Mesodermal cell (in vitro differentiated cells): Measurements from ENCODE around the gene CHMP1A.
"Not testable (repeated sequence)": the region's sequence is repeated elsewhere in the genome, so short reads cannot be mapped to it uniquely, and the experiment has no call there.

Experiments used
- H3K27ac ChIP-seq: 2 replicates; pipeline ENCODE4 v1.7.0; 2013; ENCODE audit warnings: mild to moderate bottlenecking, low read depth, low read length, moderate library complexity; ENCODE audit not compliant: severe bottlenecking
- H3K36me3 ChIP-seq: 2 replicates; pipeline ENCODE4 v1.7.1; 2013; ENCODE audit warnings: mild to moderate bottlenecking, low read length, moderate library complexity; ENCODE audit not compliant: control insufficient read depth, insufficient read depth
- H3K4me1 ChIP-seq: one replicate; pipeline ENCODE4 v1.7.1; 2013; ENCODE audit warnings: mild to moderate bottlenecking, low read length; ENCODE audit not compliant: insufficient read depth, control insufficient read depth, poor library complexity, severe bottlenecking
- H3K4me3 ChIP-seq: 2 replicates; pipeline ENCODE4 v1.7.0; 2013; ENCODE audit warnings: low read length, control low read depth, mild to moderate bottlenecking; ENCODE audit not compliant: insufficient read depth, poor library complexity, severe bottlenecking; ENCODE audit errors: extremely low read depth
- H3K9me3 ChIP-seq: 2 replicates; pipeline ENCODE4 v1.7.1; 2013; ENCODE audit warnings: mild to moderate bottlenecking, low read length, moderate library complexity; ENCODE audit not compliant: control insufficient read depth
- WGBS, 2 experiments: methylation state at CpG; one replicate each; pipeline ENCODE4 v1.1.5; 2013; ENCODE audit warnings: missing lambda C conversion rate in 2 of 2; ENCODE audit not compliant: insufficient coverage in 2 of 2; 5-methylcytosine and 5-hydroxymethylcytosine counted together

Gene CHMP1A

DNA sequence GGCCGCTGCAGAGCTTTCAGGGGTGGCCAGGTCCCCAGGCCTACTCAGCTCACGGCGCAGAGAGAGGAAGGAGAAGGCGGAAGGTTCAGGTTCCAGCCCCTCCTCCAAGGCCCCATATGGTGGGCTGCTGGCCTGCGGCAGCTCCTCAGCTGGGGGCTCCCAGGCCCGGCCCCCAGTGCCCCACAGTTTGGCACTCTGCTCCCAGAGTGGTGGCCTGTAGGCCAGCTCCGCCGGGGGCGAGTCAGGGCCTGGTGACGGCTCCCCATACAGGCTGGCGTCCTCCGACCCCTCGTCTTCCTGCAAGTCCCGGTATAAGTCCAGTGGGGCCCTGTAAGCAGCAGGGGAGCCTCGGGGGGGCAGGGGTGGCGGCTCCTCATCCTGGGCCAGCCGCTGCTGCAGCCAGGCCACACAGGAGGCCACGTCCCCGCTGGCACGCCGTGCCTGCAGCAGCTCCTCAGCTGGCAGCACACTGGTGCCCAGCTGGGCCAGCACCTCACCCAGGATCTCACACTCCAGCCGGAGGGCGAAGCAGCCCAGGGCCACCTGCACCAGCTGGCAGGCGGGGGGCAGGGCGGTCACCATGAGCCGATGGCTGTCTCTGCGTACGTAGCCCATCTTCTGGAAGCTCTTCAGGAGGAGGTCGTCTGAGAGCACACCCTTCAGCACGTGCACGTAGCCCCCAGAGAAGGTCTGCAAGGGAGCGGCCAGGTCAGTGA, 40.3 kb upstream of the CHMP1A start:
- H3K27ac ChIP-seq = no peak overlapping the region
- H3K36me3 ChIP-seq = peaks cover 51% of the 10 kb centered on the region
- WGBS, 2 experiments = 94 to 95% methylated on average over 29 to 32 of the region's 32 CpGs
- no peak overlapping the region for H3K4me3 ChIP-seq
- no peaks in the 10 kb centered on the region for H3K9me3 ChIP-seq
- peaks cover 9% of the 10 kb centered on the region for H3K4me1 ChIP-seq

DNA sequence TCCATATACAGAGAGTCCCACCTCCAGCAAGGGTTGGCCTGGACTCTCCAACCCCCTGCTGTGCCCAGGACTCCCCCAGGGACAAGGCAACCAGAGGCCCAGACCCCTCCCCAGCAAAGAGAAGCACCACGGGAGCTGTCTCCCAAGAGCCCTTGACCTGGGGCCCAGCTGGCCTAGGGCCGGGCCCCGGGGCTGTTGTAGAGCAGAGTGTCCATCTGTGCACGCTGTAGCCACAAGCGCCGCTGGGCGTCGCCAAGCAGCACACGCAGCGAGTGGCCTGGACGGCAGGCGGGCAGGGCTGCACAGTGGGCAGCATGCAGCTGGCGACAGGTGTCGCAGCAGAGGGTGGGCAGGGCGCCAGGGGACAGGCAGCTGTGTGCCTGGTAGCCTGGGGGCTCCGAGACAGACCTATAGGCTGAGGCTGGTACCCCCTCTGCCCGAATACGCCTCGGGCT, 39.7 kb upstream of the CHMP1A start:
- peaks cover 8% of the 10 kb centered on the region for H3K4me1 ChIP-seq
- 95 to 99% methylated on average over 19 of the region's 19 CpGs for WGBS, 2 experiments
- H3K27ac ChIP-seq = no peak overlapping the region
- H3K36me3 ChIP-seq = peaks cover 57% of the 10 kb centered on the region
- H3K4me3 ChIP-seq = no peak overlapping the region
- no peaks in the 10 kb centered on the region for H3K9me3 ChIP-seq

DNA sequence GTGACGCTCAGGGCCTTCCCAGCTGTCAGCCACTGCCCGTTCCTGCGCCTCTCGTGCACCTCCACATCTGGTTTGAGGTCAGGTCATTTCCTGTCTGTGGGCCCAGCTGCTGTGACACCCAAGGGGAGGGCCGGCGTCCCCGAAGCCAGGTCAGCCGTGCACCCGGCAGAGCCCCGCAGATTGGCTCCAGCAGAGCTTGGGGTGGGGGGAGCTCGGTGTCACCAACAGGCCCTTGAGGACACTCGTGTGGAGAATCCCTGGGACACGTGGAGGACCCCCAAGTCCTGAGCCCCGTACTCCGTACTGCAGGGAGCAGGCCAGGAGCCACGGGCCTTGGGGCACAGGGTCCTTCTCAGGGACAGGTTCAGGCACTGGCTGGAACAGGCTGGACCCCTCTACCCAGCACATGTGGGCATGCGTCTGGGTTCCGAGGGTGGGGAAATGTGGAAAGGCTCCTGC, 39.2 kb upstream of the CHMP1A start:
- H3K9me3 ChIP-seq = no peaks in the 10 kb centered on the region
- H3K4me1 ChIP-seq = peaks cover 6% of the 10 kb centered on the region
- H3K4me3 ChIP-seq = no peak overlapping the region
- peaks cover 62% of the 10 kb centered on the region for H3K36me3 ChIP-seq
- H3K27ac ChIP-seq = no peak overlapping the region
- WGBS, 2 experiments = 92 to 93% methylated on average over 9 to 13 of the region's 18 CpGs

DNA sequence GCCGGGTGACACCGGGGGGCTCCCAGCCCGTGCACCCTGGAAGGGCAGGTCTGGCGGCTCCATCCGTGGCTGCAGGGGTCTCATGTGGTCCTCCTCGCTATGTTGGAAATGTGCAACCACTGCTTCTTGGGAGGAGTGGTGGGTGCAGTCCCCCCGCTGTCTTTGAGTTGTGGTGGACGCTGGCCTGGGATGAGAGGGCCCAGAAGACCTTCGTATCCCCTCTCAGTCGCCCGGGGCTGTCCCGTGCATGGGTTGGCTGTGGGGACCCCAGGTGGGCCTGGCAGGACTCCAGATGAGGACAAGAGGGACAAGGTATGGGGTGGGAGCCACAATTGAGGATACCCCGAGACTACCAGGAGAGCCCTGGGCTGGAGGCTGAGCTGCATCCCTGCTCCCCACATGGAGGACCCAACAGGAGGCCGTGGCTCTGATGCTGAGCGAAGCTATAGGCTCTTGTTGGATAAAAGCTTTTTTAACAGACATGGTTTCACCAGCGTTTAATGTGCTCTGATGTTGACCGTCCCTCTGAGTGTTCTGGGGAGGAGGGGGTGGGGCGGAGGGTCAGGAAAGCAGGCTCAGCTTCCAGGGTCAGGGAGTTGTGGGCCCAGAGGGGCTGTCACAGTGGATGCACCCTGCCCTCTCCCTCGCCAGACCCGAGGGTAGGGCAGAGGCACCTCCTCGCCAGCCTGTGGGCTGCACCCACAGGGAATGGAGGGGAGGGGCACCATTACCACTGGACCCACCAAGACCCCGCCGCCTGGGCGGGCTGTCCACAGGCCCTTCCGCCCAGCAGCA, 38.6 kb upstream of the CHMP1A start:
- H3K36me3 ChIP-seq = peaks cover 68% of the 10 kb centered on the region
- WGBS, 2 experiments = 91% methylated on average over 21 to 25 of the region's 25 CpGs
- H3K27ac ChIP-seq = no peak overlapping the region
- no peak overlapping the region for H3K4me3 ChIP-seq
- no peaks in the 10 kb centered on the region for H3K9me3 ChIP-seq
- peaks cover 6% of the 10 kb centered on the region for H3K4me1 ChIP-seq

DNA sequence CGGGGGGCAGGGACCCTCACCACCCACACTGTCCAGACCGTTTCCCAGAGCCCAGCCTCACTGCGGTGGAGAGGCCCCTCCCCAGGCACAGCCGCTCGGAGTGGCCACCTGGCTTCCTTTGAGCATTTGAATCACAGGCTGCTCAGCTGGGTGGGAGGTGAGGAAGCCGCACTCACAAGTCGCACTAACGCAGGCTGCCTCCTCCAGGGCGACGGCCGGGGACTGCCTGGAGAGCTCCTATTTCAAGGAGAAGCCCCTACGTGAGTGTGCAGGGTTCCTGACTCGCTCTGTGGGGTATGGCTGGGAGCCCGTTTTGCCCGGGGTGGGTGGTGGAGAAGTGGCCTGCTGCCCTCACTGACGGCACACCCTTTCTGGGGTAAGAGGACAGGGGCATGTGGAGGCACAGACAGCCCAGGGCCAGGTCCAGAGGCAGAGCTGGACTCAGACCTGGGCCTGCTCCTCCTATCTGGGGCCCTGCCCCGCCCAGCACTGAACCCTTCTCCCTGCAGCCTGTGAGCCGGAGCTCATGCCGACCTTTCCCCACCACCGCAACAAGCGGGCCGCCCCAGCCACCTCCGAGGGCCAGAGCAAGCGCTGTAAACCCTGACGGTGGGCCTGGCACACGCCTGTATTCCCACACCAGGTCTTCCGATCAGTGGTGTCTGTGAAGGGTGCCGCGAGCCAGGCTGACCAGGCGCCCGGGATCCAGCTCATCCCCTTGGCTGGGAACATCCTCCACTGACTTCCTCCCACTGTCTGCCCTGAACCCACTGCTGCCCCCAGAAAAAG, 37.8 kb upstream of the CHMP1A start:
- no peak overlapping the region for H3K27ac ChIP-seq
- 94 to 96% methylated on average over 28 to 31 of the region's 31 CpGs for WGBS, 2 experiments
- peaks cover under 1% of the 10 kb centered on the region for H3K4me1 ChIP-seq
- no peak overlapping the region for H3K4me3 ChIP-seq
- no peaks in the 10 kb centered on the region for H3K9me3 ChIP-seq
- peaks cover 74% of the 10 kb centered on the region for H3K36me3 ChIP-seq

DNA sequence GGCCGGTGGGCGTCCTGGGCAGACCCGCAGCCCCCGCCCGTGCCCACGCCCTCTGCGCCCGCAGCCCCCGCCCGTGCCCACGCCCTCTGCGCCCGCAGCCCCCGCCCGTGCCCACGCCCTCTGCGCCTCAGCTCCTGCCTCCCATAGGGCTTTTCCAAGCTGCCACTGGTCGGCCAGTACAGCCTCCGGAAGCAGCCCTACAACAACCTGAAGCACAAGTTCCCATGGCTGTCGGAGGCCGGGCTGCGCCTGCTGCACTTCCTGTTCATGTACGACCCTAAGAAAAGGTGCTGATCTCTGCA, 37.2 kb upstream of the CHMP1A start:
- WGBS, 2 experiments = 91 to 100% methylated on average over 10 to 21 of the region's 23 CpGs
- not testable (repeated sequence) for H3K27ac ChIP-seq, H3K4me3 ChIP-seq, H3K9me3 ChIP-seq, H3K4me1 ChIP-seq
- H3K36me3 ChIP-seq = peaks cover 80% of the 10 kb centered on the region

DNA sequence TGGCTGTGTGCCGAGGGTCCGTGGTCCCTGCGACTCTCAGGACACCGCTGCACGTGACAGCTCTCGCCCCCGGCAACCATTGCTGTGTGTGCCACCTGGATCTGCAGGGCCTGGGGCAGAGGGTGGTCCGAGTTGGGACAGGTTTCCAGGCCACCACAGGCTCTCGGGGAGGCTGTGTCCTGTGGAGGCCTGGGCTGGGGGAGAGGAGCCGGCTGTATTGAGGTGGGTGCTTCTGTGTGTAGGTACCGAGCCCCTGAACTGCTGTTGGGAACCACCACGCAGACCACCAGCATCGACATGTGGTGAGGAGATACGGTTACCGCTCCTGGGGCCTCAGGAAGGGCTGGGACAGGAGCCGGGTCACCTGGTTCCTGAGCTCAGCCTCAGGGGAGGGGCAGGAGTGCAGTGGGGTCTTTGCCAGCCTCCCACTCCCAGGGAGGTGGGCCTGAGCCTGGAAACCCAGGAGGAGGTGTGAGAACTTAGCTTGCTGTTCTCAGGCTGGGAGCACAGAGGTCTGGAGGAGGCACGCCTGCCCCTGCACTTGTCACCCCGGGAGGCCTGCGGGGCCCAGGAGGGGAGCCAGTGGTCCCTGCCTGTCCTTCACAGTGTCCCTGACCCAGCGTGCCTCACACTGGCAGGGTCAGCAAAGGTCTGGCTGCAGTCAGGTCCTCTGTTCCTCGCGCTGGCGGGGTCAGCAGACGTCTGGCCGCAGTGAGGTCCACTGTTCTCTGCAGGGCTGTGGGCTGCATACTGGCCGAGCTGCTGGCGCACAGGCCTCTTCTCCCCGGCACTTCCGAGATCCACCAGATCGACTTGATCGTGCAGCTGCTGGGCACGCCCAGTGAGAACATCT, 36.6 kb upstream of the CHMP1A start:
- no peaks in the 10 kb centered on the region for H3K9me3 ChIP-seq
- no peak overlapping the region for H3K4me3 ChIP-seq
- WGBS, 2 experiments = 95 to 96% methylated on average over 24 to 32 of the region's 32 CpGs
- H3K4me1 ChIP-seq = no peaks in the 10 kb centered on the region
- H3K27ac ChIP-seq = no peak overlapping the region
- peaks cover 82% of the 10 kb centered on the region for H3K36me3 ChIP-seq

DNA sequence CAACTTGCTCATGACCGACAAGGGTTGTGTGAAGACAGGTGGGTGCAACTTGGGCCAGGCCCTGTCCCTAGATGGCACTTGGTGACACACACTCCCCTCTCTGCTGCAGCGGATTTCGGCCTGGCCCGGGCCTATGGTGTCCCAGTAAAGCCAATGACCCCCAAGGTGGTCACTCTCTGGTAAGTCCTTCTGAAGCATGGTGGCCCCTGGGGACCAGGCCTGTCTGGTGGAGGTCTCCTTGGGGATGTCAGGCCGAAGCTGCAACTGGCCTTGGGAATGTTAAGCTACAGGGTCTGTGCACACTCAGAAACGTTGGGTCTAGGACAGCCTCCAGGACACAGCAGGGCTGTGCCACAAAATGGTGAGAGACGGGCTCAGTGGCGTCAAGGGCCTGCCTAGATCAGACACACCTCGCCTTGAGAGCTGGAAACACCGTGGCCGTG, 35.8 kb upstream of the CHMP1A start:
- WGBS, 2 experiments = 95 to 99% methylated on average over 11 of the region's 11 CpGs
- Histone ChIP-seq H3K4me1 (no peaks in the 10 kb centered on the region), H3K27ac (no peak overlapping the region), H3K4me3 (no peak overlapping the region), H3K9me3 (no peaks in the 10 kb centered on the region), H3K36me3 (peaks cover 85% of the 10 kb centered on the region)

DNA sequence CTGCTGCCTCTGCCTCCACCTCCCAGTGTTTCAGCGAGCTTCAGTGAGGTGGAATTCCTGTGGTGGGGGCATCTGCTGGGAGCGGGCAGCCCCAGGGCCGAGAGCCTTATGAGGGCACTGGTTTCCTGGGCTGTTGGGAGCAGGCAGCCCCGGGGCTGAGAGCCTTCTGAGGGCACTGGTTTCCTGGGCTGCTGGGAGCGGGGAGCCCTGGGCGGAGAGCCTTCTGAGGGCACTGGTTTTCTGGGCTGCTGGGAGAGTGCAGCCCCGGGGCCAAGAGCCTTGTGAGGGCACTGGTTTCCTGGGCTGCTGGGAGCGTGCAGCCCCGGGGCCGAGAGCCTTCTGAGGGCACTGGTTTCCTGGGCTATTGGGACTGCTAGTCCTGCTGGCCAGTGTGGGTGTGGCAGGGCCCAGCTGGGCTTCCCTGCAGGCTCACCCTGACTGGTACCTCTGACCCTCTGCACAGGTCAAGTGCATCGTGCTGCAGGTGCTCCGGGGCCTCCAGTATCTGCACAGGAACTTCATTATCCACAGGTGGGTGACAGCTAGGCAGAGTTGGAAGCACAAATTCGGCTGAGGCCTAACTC, 34.6 kb upstream of the CHMP1A start:
- no peaks in the 10 kb centered on the region for H3K9me3 ChIP-seq
- H3K4me1 ChIP-seq = no peaks in the 10 kb centered on the region
- no peak overlapping the region for H3K27ac ChIP-seq
- H3K4me3 ChIP-seq = no peak overlapping the region
- H3K36me3 ChIP-seq = peaks cover 75% of the 10 kb centered on the region
- 96 to 97% methylated on average over 12 to 13 of the region's 13 CpGs for WGBS, 2 experiments
